ENCODE data around the gene AS3MT. TPM values are rescaled to one million over a fixed set of nuclear protein-coding genes. Genes with fewer than 3 reads are reported as not detected.

Gene AS3MT
- total RNA-seq, 1 experiment from 2014 or later: 9.3 TPM

DNA sequence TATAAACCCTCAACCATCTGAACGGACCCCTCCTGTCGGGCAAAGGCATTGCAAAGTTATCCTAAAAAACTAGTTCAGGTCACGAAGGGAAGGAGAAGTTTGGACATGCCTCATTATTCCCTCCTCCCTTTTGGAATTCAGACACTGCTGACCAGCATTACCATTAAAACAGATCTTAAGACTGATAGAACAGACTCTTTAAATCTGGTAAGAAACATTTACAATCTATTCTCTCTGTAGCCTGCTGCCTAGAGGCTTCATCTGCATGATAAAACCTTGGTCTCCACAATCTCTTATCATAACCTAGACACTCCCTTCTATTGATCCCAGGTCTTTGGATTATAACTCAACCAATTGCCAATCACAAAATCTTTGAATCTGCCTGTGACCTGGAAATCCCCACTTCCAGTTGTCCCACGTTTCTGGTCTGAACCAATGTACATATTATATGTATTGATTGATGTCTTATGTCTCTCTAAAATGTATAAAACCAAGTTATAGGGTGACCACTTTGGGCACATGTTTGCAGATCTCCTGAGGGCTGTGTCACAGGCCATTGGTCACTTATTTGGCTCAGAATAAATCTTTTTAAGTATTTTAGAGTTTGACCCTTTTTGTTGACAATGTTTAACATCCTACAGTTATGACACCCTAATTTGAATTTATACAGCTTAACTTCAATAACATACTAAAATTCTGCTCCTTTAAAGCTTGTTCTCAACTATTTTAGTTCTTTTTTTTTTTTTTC is 25.4 kb downstream of the AS3MT start (continued):
- TF ChIP-seq SMAD4 (CRISPR knock-in tag; IDR thresholded peaks at IDR 0.05): no peak
- TF ChIP-seq RORB (CRISPR knock-in tag; IDR thresholded peaks at IDR 0.05): no peak
- TF ChIP-seq, protein P1, sequence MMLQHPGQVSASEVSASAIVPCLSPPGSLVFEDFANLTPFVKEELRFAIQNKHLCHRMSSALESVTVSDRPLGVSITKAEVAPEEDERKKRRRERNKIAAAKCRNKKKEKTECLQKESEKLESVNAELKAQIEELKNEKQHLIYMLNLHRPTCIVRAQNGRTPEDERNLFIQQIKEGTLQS (CRISPR knock-in tag; conservative IDR thresholded peaks at IDR 0.05): no peak
- TF ChIP-seq, protein P2, sequence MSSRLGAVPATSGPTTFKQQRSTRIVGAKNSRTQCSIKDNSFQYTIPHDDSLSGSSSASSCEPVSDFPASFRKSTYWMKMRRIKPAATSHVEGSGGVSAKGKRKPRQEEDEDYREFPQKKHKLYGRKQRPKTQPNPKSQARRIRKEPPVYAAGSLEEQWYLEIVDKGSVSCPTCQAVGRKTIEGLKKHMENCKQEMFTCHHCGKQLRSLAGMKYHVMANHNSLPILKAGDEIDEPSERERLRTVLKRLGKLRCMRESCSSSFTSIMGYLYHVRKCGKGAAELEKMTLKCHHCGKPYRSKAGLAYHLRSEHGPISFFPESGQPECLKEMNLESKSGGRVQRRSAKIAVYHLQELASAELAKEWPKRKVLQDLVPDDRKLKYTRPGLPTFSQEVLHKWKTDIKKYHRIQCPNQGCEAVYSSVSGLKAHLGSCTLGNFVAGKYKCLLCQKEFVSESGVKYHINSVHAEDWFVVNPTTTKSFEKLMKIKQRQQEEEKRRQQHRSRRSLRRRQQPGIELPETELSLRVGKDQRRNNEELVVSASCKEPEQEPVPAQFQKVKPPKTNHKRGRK (CRISPR knock-in tag; IDR thresholded peaks at IDR 0.05; ENCODE audit: borderline replicate concordance): no peak
- TF ChIP-seq ELF4 (CRISPR knock-in tag; IDR thresholded peaks at IDR 0.05; ENCODE audit: low read depth): no peak
- TF ChIP-seq, protein P3, sequence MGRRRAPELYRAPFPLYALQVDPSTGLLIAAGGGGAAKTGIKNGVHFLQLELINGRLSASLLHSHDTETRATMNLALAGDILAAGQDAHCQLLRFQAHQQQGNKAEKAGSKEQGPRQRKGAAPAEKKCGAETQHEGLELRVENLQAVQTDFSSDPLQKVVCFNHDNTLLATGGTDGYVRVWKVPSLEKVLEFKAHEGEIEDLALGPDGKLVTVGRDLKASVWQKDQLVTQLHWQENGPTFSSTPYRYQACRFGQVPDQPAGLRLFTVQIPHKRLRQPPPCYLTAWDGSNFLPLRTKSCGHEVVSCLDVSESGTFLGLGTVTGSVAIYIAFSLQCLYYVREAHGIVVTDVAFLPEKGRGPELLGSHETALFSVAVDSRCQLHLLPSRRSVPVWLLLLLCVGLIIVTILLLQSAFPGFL (CRISPR knock-in tag; IDR thresholded peaks at IDR 0.05; ENCODE audit: borderline replicate concordance): no peak
- TF ChIP-seq, protein P4, sequence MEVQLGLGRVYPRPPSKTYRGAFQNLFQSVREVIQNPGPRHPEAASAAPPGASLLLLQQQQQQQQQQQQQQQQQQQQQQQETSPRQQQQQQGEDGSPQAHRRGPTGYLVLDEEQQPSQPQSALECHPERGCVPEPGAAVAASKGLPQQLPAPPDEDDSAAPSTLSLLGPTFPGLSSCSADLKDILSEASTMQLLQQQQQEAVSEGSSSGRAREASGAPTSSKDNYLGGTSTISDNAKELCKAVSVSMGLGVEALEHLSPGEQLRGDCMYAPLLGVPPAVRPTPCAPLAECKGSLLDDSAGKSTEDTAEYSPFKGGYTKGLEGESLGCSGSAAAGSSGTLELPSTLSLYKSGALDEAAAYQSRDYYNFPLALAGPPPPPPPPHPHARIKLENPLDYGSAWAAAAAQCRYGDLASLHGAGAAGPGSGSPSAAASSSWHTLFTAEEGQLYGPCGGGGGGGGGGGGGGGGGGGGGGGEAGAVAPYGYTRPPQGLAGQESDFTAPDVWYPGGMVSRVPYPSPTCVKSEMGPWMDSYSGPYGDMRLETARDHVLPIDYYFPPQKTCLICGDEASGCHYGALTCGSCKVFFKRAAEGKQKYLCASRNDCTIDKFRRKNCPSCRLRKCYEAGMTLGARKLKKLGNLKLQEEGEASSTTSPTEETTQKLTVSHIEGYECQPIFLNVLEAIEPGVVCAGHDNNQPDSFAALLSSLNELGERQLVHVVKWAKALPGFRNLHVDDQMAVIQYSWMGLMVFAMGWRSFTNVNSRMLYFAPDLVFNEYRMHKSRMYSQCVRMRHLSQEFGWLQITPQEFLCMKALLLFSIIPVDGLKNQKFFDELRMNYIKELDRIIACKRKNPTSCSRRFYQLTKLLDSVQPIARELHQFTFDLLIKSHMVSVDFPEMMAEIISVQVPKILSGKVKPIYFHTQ (CRISPR knock-in tag; IDR thresholded peaks at IDR 0.05): no peak
- TF ChIP-seq, protein P5, sequence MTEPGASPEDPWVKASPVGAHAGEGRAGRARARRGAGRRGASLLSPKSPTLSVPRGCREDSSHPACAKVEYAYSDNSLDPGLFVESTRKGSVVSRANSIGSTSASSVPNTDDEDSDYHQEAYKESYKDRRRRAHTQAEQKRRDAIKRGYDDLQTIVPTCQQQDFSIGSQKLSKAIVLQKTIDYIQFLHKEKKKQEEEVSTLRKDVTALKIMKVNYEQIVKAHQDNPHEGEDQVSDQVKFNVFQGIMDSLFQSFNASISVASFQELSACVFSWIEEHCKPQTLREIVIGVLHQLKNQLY (CRISPR knock-in tag; IDR thresholded peaks at IDR 0.05): no peak
- no peak for TF ChIP-seq KAT7 (CRISPR knock-in tag; IDR thresholded peaks at IDR 0.05; ENCODE audit: borderline replicate concordance)
- TF ChIP-seq, protein P6, sequence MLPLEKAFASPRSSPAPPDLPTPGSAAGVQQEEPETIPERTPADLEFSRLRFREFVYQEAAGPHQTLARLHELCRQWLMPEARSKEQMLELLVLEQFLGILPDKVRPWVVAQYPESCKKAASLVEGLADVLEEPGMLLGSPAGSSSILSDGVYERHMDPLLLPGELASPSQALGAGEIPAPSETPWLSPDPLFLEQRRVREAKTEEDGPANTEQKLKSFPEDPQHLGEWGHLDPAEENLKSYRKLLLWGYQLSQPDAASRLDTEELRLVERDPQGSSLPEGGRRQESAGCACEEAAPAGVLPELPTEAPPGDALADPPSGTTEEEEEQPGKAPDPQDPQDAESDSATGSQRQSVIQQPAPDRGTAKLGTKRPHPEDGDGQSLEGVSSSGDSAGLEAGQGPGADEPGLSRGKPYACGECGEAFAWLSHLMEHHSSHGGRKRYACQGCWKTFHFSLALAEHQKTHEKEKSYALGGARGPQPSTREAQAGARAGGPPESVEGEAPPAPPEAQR (CRISPR knock-in tag; IDR thresholded peaks at IDR 0.05): no peak

DNA sequence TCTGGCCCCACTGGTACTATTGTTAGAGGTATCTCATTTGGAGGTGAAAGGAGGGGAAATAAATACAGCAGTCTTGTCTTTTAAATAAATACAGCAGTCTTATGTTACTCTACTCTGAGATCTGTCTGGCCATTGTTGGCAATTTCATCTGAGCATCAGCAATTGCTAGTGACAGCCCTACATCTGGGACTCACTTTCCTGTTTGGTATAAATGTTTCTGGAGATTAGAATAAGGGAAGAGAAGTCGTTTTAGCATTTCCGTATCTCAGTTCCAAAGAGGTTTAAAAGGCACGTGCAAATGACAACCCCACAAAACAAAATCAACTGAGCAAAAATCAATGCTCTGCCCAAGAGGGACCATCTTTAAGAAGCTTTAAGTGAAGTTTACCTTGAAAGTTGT is 30.7 kb downstream of the AS3MT start:
- POLR2A ChIA-PET: no interaction called here
- ATAC-seq (no peak), DNase-seq (ENCODE audit: low spot score) (no peak)
- Mint-ChIP-seq H3K4me3 (no peak overlapping the region), H3K9me3 (peaks cover 4% of the 10 kb centered on the region; the same call in 1 of the 2 replicates), H3K27me3 (ENCODE audit: low read depth) (no peaks in the 10 kb centered on the region), H3K36me3 (0 out of 2 replicates have a peak, but pooled peaks cover under 1% of the 10 kb centered on the region), H3K4me1 (peaks cover 2% of the 10 kb centered on the region), H3K27ac (peak overlapping the region; percentile 34; the same call in 1 of the 2 replicates)
- CTCF ChIA-PET: interaction anchor here (2.0 to 3.1 kb wide), 3 partner anchors 64 to 345 kb away, joined by 7 to 40 read pairs (median 9); partner anchors contain the start of gene CYP17A1
- TF ChIP-seq ZNF317 (CRISPR knock-in tag; IDR thresholded peaks at IDR 0.05; ENCODE audit: borderline replicate concordance, low read depth): no peak
- TF ChIP-seq, protein P2 (CRISPR knock-in tag; IDR thresholded peaks at IDR 0.05; ENCODE audit: borderline replicate concordance): no peak
- TF ChIP-seq, protein P7, sequence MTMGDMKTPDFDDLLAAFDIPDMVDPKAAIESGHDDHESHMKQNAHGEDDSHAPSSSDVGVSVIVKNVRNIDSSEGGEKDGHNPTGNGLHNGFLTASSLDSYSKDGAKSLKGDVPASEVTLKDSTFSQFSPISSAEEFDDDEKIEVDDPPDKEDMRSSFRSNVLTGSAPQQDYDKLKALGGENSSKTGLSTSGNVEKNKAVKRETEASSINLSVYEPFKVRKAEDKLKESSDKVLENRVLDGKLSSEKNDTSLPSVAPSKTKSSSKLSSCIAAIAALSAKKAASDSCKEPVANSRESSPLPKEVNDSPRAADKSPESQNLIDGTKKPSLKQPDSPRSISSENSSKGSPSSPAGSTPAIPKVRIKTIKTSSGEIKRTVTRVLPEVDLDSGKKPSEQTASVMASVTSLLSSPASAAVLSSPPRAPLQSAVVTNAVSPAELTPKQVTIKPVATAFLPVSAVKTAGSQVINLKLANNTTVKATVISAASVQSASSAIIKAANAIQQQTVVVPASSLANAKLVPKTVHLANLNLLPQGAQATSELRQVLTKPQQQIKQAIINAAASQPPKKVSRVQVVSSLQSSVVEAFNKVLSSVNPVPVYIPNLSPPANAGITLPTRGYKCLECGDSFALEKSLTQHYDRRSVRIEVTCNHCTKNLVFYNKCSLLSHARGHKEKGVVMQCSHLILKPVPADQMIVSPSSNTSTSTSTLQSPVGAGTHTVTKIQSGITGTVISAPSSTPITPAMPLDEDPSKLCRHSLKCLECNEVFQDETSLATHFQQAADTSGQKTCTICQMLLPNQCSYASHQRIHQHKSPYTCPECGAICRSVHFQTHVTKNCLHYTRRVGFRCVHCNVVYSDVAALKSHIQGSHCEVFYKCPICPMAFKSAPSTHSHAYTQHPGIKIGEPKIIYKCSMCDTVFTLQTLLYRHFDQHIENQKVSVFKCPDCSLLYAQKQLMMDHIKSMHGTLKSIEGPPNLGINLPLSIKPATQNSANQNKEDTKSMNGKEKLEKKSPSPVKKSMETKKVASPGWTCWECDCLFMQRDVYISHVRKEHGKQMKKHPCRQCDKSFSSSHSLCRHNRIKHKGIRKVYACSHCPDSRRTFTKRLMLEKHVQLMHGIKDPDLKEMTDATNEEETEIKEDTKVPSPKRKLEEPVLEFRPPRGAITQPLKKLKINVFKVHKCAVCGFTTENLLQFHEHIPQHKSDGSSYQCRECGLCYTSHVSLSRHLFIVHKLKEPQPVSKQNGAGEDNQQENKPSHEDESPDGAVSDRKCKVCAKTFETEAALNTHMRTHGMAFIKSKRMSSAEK (CRISPR knock-in tag; IDR thresholded peaks at IDR 0.05; ENCODE audit: borderline replicate concordance): no peak
- TF ChIP-seq ZNF121 (CRISPR knock-in tag; IDR thresholded peaks at IDR 0.05): no peak
- TF ChIP-seq, protein P4 (CRISPR knock-in tag; IDR thresholded peaks at IDR 0.05): no peak

Measured in WTC11 (cell line).